Activated CD4-positive, CD25-positive, alpha-beta regulatory T cell treated with anti-CD3 and anti-CD28 coated beads, Interleukin-2, amount 50 U/mL, for 72 hours (primary cell): ENCODE results near the gene COL6A1.

Experiments
- DNase-seq: peaks from one replicate; pipeline ENCODE4 v3.0.0; 2021

The COL6A1 gene

DNA sequence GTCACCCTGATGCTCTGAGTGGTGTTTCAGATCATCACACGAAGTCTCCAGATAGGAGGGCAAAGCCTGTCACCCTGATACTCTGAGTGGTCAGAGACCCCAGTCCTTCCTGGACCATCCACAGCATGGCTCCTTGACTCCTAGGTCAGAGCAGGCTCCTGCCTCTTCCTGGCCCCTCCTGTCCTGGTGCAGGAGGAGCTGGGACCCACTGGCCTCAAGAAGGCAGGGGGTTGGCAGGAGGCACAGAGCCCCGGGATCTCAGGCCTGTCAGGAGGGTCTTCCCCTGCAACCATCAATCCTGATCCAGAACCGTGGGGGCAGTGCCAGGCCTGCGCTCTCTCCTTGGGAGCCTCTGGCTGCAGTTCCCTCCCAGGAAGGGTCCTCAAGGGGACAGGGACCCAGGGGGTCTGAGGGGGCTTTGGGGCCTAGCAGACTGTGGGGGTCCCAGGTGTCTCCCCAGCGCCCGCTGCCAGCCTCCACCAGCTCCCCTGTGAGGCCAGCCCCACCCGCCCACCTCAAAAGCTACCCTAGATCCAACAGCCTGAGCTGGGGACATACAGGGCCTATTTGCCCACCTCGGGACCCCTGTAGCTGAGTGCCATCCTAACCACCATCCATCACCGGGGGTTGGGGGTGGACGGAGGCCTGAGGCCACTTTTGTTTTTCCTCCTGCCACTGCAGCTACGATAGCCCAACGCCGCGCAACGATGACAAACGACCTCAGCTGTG lies 27.5 kb downstream of the COL6A1 start:
- DNase-seq = no peak

DNA sequence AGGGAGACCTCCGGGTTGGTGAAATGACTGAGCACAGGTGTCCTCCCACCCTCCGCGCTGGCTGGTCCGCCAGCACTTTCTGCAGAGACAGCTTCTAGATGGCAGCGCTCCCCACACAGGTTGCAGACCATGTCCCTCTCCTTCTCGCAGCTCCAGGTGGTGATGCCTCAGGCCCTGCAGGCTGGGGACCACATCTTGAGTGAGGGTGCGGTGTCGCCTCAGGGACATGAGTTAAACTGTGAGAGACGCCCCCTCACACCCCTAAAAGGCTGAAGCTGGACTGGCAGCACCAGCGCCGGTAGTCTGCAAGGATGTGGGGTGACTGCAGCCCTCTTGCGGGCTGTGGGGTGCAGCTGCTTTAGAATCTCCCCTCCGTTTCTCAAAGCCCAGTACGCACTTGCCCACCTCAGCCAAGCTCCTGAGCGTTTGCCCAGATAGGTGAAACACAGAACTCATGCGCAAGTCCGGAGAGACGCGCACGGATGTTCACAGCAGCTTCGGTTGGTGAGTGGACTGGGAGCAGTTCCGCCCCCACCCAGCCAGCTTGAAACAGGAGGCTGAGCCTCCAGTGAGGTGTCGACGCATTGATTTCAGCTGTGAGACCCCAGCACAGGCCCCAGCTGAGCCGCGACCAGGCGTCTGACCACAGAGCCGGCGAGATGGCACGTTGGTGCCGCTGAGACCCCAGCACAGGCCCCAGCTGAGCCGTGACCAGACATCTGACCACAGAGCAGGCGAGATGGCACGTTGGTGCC lies 28.6 kb downstream of the COL6A1 start:
- no peak for DNase-seq

- no peak for DNase-seq
These were observed 29.8 kb downstream of the COL6A1 start for GRCh38 chr21:46011267-46011967.

DNA sequence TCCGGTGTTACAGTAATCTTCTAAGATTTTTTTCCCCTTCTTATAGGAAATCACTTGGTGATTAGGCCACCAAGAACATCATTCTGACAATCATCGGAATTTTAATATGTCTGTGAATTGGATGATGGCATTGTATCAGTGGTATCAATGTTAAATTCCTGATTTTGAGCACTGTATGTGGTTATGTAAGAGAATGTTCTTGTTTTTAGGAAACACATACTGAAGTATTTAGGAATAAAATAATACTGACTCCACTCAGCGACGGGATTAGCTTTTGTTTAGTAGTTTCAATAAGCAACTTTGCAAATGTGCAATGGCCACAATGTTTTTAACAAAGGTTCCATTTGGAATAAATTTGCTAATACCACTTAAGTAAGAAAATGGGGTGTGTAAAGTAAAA lies 30.6 kb downstream of the COL6A1 start:
- no peak for DNase-seq

DNA sequence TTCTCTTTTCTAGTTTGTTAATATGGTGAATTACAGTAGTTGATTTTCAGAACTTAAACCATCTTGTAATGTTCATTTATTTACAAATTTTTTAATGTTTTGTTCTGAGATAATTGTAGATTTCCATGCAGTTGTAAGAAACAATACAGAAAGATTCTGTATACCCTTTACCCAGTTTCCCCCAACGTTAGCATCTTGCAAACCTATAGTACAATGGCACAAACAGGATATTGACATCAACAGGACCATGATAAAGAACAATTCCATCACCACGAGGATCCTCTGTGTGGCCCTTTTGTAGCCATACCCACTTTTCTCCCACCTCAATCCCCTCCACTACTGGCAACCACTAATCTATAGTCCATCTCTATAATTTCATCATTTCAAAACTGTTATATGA lies 33.3 kb downstream of the COL6A1 start:
- DNase-seq = no peak

- no peak for DNase-seq
These were observed 35.6 kb downstream of the COL6A1 start for GRCh38 chr21:46017148-46017547.

- DNase-seq = no peak
These were observed 36.1 kb downstream of the COL6A1 start for GRCh38 chr21:46017695-46018094.

DNA sequence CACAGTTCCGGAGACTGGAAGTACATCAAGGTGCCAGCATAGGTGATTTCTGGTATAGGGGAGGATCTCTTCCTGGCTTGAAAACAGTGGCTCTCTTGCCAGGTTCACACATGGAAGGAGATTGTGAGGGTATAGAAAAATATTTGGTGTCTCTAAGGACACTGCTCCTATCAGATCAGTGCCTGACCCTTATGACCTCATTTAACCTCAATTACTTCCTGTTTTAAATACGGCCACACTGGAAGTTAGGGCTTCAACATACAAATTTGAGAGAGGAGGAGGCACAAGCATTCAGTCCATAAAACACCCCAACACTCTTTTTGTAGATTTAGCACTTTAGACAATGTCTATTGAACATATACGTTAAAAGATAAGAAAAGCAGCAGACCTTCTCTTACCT lies 37.0 kb downstream of the COL6A1 start:
- no peak for DNase-seq

GRCh38 chr21:46020581-46020980 lies 39.0 kb downstream of the COL6A1 start:
- DNase-seq = no peak

DNA sequence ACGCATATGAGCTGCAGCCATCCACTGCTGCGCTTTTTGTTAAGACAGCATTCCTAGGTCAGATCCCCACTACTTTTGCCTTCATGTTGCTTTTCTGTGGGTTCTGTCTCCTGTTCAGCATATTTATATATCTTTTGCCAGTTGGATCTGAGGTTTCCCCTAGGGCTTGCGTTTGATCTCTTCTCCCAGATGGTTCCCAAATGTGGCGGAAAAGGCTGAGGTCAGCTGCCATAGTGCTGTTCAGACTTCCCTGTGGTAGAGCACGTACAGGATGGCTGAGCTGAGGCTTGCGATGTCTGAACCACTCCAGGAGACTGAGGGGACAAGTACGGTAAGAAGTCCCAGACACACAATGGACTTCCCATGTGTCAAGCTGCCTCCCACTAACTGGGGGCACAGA lies 39.8 kb downstream of the COL6A1 start:
- no peak for DNase-seq

- no peak for DNase-seq
These were observed 40.5 kb downstream of the COL6A1 start for GRCh38 chr21:46021978-46022544.

- DNase-seq = no peak
These were observed 41.3 kb downstream of the COL6A1 start for GRCh38 chr21:46022551-46023525.

GRCh38 chr21:46023555-46023954 lies 42.0 kb downstream of the COL6A1 start:
- DNase-seq = no peak

DNA sequence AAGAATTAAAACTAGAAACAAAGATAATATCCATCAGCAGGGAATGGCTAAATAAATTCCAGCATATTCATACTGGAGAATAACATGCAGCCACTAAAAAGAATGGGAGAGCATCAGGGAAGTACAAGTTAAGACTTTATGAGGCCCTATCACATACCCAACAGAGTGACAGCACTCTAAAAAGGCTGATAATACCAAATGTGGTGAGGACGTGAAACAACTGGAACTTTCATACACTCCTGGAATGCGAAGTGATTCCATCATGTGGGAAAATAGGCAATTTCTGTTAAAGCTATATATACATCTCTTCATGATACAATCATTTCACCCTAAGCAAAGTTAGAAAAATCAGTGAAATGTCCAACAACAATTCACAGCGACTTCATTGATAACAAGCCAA lies 42.6 kb downstream of the COL6A1 start:
- DNase-seq = no peak

GRCh38 chr21:46025113-46025770 lies 43.7 kb downstream of the COL6A1 start:
- no peak for DNase-seq

DNA sequence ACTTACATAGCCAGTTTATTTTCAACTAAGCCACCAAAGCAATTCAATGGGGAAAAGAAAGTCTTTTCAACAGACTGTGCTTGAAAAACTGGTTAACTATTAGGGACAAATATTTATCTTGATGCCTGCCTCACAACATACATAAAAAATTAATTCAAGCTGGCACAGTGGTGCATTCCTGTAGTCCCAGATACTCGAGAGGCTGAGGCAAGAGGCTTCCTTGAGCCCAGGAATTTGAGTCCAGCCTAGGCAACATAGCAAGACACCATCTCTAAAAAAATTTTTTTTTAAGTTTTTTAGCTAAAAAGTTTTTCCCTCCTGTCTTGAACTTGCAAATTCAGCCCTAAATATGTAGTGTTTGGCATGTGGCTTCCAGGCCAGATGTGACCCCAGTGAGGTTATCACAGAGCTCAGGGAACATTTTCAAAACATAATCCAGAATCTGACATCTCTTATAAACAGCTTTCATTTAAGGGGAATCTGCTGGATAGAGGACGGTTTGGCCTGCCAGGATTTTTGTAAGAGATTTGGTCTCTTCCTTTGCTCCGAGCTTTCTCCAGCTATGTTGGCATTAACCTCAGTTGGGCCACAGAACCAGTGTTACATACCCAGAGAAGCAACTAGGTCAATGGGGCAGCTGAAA lies 46.4 kb downstream of the COL6A1 start:
- DNase-seq = no peak

DNA sequence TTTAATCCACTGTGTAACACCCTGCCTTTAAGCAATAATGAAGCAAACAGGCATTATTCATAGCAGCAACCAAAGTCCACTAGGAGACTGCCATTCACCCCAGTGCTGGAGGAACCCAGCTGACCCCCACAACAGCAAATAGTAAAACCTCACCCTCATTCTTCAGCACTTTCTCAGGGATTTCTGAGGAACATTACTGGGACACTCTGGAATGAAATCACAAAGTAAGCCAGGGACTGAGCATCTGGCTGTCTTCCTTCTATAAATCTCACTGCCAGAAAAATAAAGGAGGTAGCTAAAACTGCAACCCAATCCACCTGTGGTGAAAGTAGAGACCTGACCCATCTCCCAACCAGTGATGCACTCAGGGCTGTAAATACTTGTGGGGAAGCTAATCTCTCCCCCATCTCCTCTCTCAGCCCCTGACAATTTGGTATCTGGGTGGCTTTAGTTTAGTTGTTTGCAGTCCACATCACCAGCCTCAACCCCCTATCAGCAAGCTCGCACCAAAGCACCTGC lies 47.1 kb downstream of the COL6A1 start:
- DNase-seq = no peak

- DNase-seq = no peak
These were observed 47.8 kb downstream of the COL6A1 start for GRCh38 chr21:46029186-46029924.

DNA sequence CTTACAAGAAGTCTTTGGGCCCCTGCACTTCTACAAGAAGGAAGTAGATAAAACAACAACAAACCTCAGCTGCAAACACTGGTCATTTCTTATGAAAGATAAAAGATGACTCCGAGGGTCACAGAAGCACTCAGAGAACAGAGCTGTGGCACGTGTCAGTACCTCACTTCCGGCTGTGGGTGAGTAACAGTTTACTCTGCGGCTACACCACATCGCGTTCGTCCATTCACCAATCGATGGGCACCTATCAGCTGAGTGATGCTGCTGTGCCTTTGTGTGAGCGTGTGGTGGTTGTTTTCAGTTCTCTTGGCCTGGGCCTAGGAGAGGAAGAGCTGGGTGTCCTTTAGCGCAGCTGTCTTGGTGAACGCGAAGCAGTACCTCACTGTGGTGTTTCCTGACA lies 49.9 kb downstream of the COL6A1 start:
- no peak for DNase-seq

- DNase-seq = no peak
These were observed 50.5 kb downstream of the COL6A1 start for GRCh38 chr21:46032100-46032499.
